Kidney (tissue), 22 donors: ENCODE data around the gene GLRX2. TPM values are rescaled to one million over a fixed set of nuclear protein-coding genes. Genes with fewer than 3 reads are reported as not detected.

Source experiments
- DNase-seq, 5 donors: peaks; one replicate each; pipeline ENCODE4 v3.0.0-alpha.2; 2013 to 2020
- FAIRE-seq: peaks from 2 replicates; lab custom pipeline; 2012; peaks lifted over from hg19 to GRCh38; lab: Jason Lieb, UNC
- H3K27ac ChIP-seq, 2 donors: one replicate each; pipeline ENCODE4 v1.7.0; 2013; ENCODE audit warnings: low read depth in 2 of 2, low read length in 2 of 2, inconsistent platforms in 1 of 2
- H3K27me3 ChIP-seq: one replicate; pipeline ENCODE4 v1.7.1; 2013; ENCODE audit warnings: low read length, inconsistent platforms; ENCODE audit not compliant: control insufficient read depth, insufficient read depth
- H3K36me3 ChIP-seq, 3 donors: one replicate each; pipeline versions ENCODE4 v1.7.0 to v1.7.1; 2013; ENCODE audit warnings: low read length in 3 of 3, control low read depth in 1 of 3, inconsistent platforms in 1 of 3; ENCODE audit not compliant: insufficient read depth in 3 of 3, control insufficient read depth in 2 of 3
- H3K4me1 ChIP-seq, 3 donors: one replicate each; pipeline versions ENCODE4 v1.7.0 to v1.7.1; 2013; ENCODE audit warnings: low read length in 3 of 3, inconsistent platforms in 1 of 3, low read depth in 1 of 3; ENCODE audit not compliant: control insufficient read depth in 2 of 3, insufficient read depth in 2 of 3
- H3K4me3 ChIP-seq, 3 donors: one replicate each; pipeline versions ENCODE4 v1.7.0 to v1.8.1; 2013; ENCODE audit warnings: low read length in 3 of 3, control low read depth in 1 of 3, inconsistent platforms in 1 of 3
- H3K9ac ChIP-seq, 3 donors: one replicate each; pipeline versions ENCODE4 v1.7.0 to v1.7.1; 2013; ENCODE audit warnings: low read length in 3 of 3, control low read depth in 1 of 3, inconsistent platforms in 1 of 3
- H3K9me3 ChIP-seq, 3 donors: one replicate each; pipeline versions ENCODE4 v1.7.0 to v1.7.1; 2013; ENCODE audit warnings: low read length in 3 of 3, control low read depth in 1 of 3, inconsistent platforms in 1 of 3; ENCODE audit not compliant: control insufficient read depth in 2 of 3, insufficient read depth in 1 of 3
- CTCF ChIP-seq: IDR thresholded peaks from 3 replicates; pipeline ENCODE4 v1.5.1; 2012; ENCODE audit warnings: mild to moderate bottlenecking, moderate library complexity, borderline replicate concordance; ENCODE audit not compliant: insufficient read depth; ENCODE audit errors: extremely low read depth
- intact Hi-C: fragments of 100-400 bp; cut with DNase I; formaldehyde crosslinking; loops from one replicate; pipeline ENCODE4 v1.11.1; 2022
- long read RNA-seq, 10 donors: library from polyadenylated mRNA in 1 of 10; unstranded in 1 of 10; transcript quantifications; one replicate each; pipeline ENCODE4 v2.0.0 and lab custom pipeline, GENCODE V29; 2021 to 2026
- polyA plus RNA-seq: library from polyadenylated mRNA; stranded (reverse); fragments of 350-450 nt; fragmentation: Illumina TruSeq; extraction: RNeasy Lipid Tissue Mini Kit (QIAGEN cat#74804); gene quantifications from one replicate; pipeline ENCODE4 v1.2.3, GENCODE V29; 2014; ENCODE audit warnings: low read depth, low replicate concordance; ENCODE audit not compliant: insufficient read depth
- total RNA-seq: library from RNA; stranded (reverse); fragmentation: NEBNext Ultra II Directional; extraction: Animal tissue kit (Norgen Biotek cat#: 25700); gene quantifications from one replicate; pipeline ENCODE4 v1.2.1, GENCODE V29; 2021
- donor health status: control.
- donor health status: control.
- donor health status: control.
- donor health status: control.
- donor health status: control.
- donor health status: DM: yes; HTN: yes; CAD: no.
- donor health status: Normal renal cell carcinoma (clear cell type).

Gene GLRX2
- total RNA-seq (15.6 TPM), polyA plus RNA-seq (25.3 TPM)
- long read RNA-seq, donor 1, transcript GLRX2-201 (4 exons, 701 nt): major isoform, 11 of 11 reads
- long read RNA-seq, donor 1, partial matches to known transcripts: 0 of 11 reads
- long read RNA-seq, donor 1, other reads (novel, unspliced or antisense): 0 of 11 reads
- long read RNA-seq, donor 2, transcript GLRX2-201 (4 exons, 701 nt): major isoform, 10 of 10 reads
- long read RNA-seq, donor 2, partial matches to known transcripts: 0 of 10 reads
- long read RNA-seq, donor 2, other reads (novel, unspliced or antisense): 0 of 10 reads
- long read RNA-seq, donor 3, transcript GLRX2-201 (4 exons, 701 nt): major isoform, 8 of 8 reads
- long read RNA-seq, donor 3, partial matches to known transcripts: 0 of 8 reads
- long read RNA-seq, donor 3, other reads (novel, unspliced or antisense): 0 of 8 reads
- long read RNA-seq, donor 4, partial matches to known transcripts: 0 of 1 reads
- long read RNA-seq, donor 4, other reads (novel, unspliced or antisense): 0 of 1 reads
- long read RNA-seq, donor 5: 0 reads
- long read RNA-seq, donor 6, transcript GLRX2-201 (4 exons, 701 nt): major isoform, 8 of 8 reads
- long read RNA-seq, donor 6, partial matches to known transcripts: 0 of 8 reads
- long read RNA-seq, donor 6, other reads (novel, unspliced or antisense): 0 of 8 reads
- long read RNA-seq, donor 7, partial matches to known transcripts: 0 of 3 reads
- long read RNA-seq, donor 7, other reads (novel, unspliced or antisense): 2 of 3 reads
- long read RNA-seq, donor 8, partial matches to known transcripts: 0 of 3 reads
- long read RNA-seq, donor 8, other reads (novel, unspliced or antisense): 0 of 3 reads
- long read RNA-seq, donor 9, partial matches to known transcripts: 0 of 3 reads
- long read RNA-seq, donor 9, other reads (novel, unspliced or antisense): 0 of 3 reads
- long read RNA-seq, donor 10, partial matches to known transcripts: 0 of 3 reads
- long read RNA-seq, donor 10, other reads (novel, unspliced or antisense): 0 of 3 reads

GRCh38 chr1:193104907-193105820 lies at the start of gene GLRX2:
Gene GLRX2, minus strand, starts transcription at chr1:193105414. Its CDS starts 32 bp downstream, at chr1:193105382.
- Histone ChIP-seq H3K36me3 (peaks cover 0 to 4% (median 2%) of the 10 kb centered on the region in 3 donors), H3K27me3 (no peaks in the 10 kb centered on the region), H3K4me1 (peaks cover 0 to 10% (median 8%) of the 10 kb centered on the region in 3 donors), H3K27ac (peak within 1 kb of the TSS; percentile 93), H3K9ac (peak within 1 kb of the TSS; percentile 54 to 98 (median 98)), H3K9me3 (no peaks in the 10 kb centered on the region), H3K4me3 (peak within 1 kb of the TSS; percentile 68 to 99 (median 92))
- FAIRE-seq: no peak
- peak; percentile 87 to 95 (median 93) for DNase-seq
- intact Hi-C loops: no loop called here
- TF ChIP-seq CTCF: no peak

- Histone ChIP-seq H3K27me3 (no peaks in the 10 kb centered on the region), H3K4me3 (no peak overlapping the region), H3K4me1 (peaks cover 0 to 2% (median 0%) of the 10 kb centered on the region in 3 donors), H3K27ac (no peak overlapping the region), H3K36me3 (peaks cover 5 to 17% (median 13%) of the 10 kb centered on the region in 3 donors), H3K9ac (no peak overlapping the region), H3K9me3 (no peaks in the 10 kb centered on the region)
- intact Hi-C loops: no loop called here
- DNase-seq (no peak), FAIRE-seq (no peak)
- TF ChIP-seq CTCF: no peak
These were observed 39.8 kb upstream of the GLRX2 start for GRCh38 chr1:193144999-193145398.

GRCh38 chr1:193144361-193144938 lies 39.2 kb upstream of the GLRX2 start:
- Histone ChIP-seq H3K9me3 (no peaks in the 10 kb centered on the region), H3K27me3 (no peaks in the 10 kb centered on the region), H3K4me3 (no peak overlapping the region), H3K4me1 (peaks cover 0 to 2% (median 0%) of the 10 kb centered on the region in 3 donors), H3K36me3 (peaks cover 7 to 22% (median 18%) of the 10 kb centered on the region in 3 donors), H3K9ac (no peak overlapping the region), H3K27ac (no peak overlapping the region)
- no peak for DNase-seq
- FAIRE-seq: no peak
- intact Hi-C loops: no loop called here
- TF ChIP-seq CTCF: no peak
